RWPE2 (cell line): ENCODE measurements around the gene KISS1R.

Source experiments
- ATAC-seq: fragments of 200-7000 bp; cut with Tn5 transposase; 3 replicates; pipeline ENCODE4 v1.9.1; 2021; ENCODE audit warnings: low read depth
- DNase-seq: peaks from one replicate; pipeline ENCODE4 v3.0.0-alpha.2; 2020; ENCODE audit warnings: low spot score
- H3K27ac ChIP-seq: fragments of 450-650 bp; 2 replicates; pipeline ENCODE4 v1.5.1; 2017; ENCODE audit warnings: mild to moderate bottlenecking; ENCODE audit not compliant: poor library complexity, severe bottlenecking
- H3K27me3 ChIP-seq: fragments of 250-450 bp; sonication (Bioruptor Pico); 2 replicates; pipeline ENCODE4 v1.5.1; 2021; ENCODE audit warnings: mild to moderate bottlenecking, moderate library complexity; ENCODE audit not compliant: insufficient read depth, poor library complexity, severe bottlenecking
- H3K36me3 ChIP-seq: fragments of 250-450 bp; sonication (Bioruptor Pico); 2 replicates; pipeline ENCODE4 v1.5.1; 2020; ENCODE audit warnings: low read depth, mild to moderate bottlenecking, moderate library complexity
- H3K4me1 ChIP-seq: fragments of 250-450 bp; sonication (Bioruptor Pico); 2 replicates; pipeline ENCODE4 v1.5.1; 2021; ENCODE audit warnings: mild to moderate bottlenecking, moderate library complexity; ENCODE audit not compliant: insufficient read depth, poor library complexity, severe bottlenecking
- H3K4me3 ChIP-seq: fragments of 250-450 bp; sonication (Bioruptor Pico); 2 replicates; pipeline ENCODE4 v1.5.1; 2021; ENCODE audit warnings: mild to moderate bottlenecking, moderate library complexity; ENCODE audit not compliant: severe bottlenecking
- H3K9me3 ChIP-seq: fragments of 250-450 bp; sonication (Bioruptor Pico); 2 replicates; pipeline ENCODE4 v1.5.1; 2021; ENCODE audit warnings: mild to moderate bottlenecking, moderate library complexity; ENCODE audit not compliant: severe bottlenecking
- CTCF ChIP-seq: fragments of 450-650 bp; IDR thresholded peaks from one replicate; pipeline ENCODE4 v1.5.1; 2017; ENCODE audit warnings: mild to moderate bottlenecking, moderate library complexity; ENCODE audit not compliant: poor library complexity, severe bottlenecking

The KISS1R gene

GRCh38 chr19:892894-893689 lies 24.0 kb upstream of the KISS1R start, which contains the start of the genes MED16 and RNU6-9:
TSS of gene MED16 (minus strand) at chr19:893187. CDS start at chr19:891131, 2,056 bp downstream.
TSS of gene RNU6-9 (plus strand) at chr19:893484.
- H3K4me1 ChIP-seq, result no peaks in the 10 kb centered on the region
- peak within 1 kb of the TSS; percentile 66 for H3K4me3 ChIP-seq
- H3K36me3 ChIP-seq, result peaks cover 13% of the 10 kb centered on the region
- H3K27me3 ChIP-seq, result no peaks in the 10 kb centered on the region
- TF ChIP-seq CTCF, result no peak
- H3K27ac ChIP-seq, result peak within 1 kb of the TSS; percentile 74
- DNase-seq (peak; percentile 88), ATAC-seq (peak; percentile 89)
- H3K9me3 ChIP-seq, result no peaks in the 10 kb centered on the region

GRCh38 chr19:896434-896833 lies 20.7 kb upstream of the KISS1R start:
- no peak overlapping the region for H3K27ac ChIP-seq
- no peaks in the 10 kb centered on the region for H3K27me3 ChIP-seq
- H3K4me1 ChIP-seq, result no peaks in the 10 kb centered on the region
- H3K4me3 ChIP-seq, result no peak overlapping the region
- H3K36me3 ChIP-seq, result peaks cover 14% of the 10 kb centered on the region
- H3K9me3 ChIP-seq, result no peaks in the 10 kb centered on the region
- DNase-seq (peak; percentile 40), ATAC-seq (no peak)
- TF ChIP-seq CTCF, result no peak

GRCh38 chr19:896999-897398 lies 20.1 kb upstream of the KISS1R start:
- peaks cover 18% of the 10 kb centered on the region for H3K36me3 ChIP-seq
- no peaks in the 10 kb centered on the region for H3K9me3 ChIP-seq
- no peak for TF ChIP-seq CTCF
- ATAC-seq (no peak), DNase-seq (no peak)
- no peaks in the 10 kb centered on the region for H3K27me3 ChIP-seq
- no peak overlapping the region for H3K27ac ChIP-seq
- no peaks in the 10 kb centered on the region for H3K4me1 ChIP-seq
- H3K4me3 ChIP-seq, result no peak overlapping the region

GRCh38 chr19:897442-898039 lies 19.6 kb upstream of the KISS1R start:
- peak; percentile 52 for DNase-seq
- no peak overlapping the region for H3K27ac ChIP-seq
- H3K4me1 ChIP-seq, result no peaks in the 10 kb centered on the region
- no peak for TF ChIP-seq CTCF
- no peak overlapping the region for H3K4me3 ChIP-seq
- H3K9me3 ChIP-seq, result no peaks in the 10 kb centered on the region
- H3K27me3 ChIP-seq, result no peaks in the 10 kb centered on the region
- peaks cover 21% of the 10 kb centered on the region for H3K36me3 ChIP-seq
- no peak for ATAC-seq

GRCh38 chr19:898663-899062 lies 18.5 kb upstream of the KISS1R start:
- no peak for TF ChIP-seq CTCF
- DNase-seq (no peak), ATAC-seq (no peak)
- no peak overlapping the region for H3K4me3 ChIP-seq
- no peaks in the 10 kb centered on the region for H3K27me3 ChIP-seq
- H3K4me1 ChIP-seq, result no peaks in the 10 kb centered on the region
- H3K27ac ChIP-seq, result no peak overlapping the region
- H3K9me3 ChIP-seq, result no peaks in the 10 kb centered on the region
- peaks cover 25% of the 10 kb centered on the region for H3K36me3 ChIP-seq
